LNCaP clone FGC (cell line): Measurements from ENCODE around the gene GRAMD4.

ENCODE experiments used
- DNase-seq: peaks from one replicate; pipeline ENCODE4 v3.0.0-alpha.2; 2011; ENCODE audit warnings: low read depth
- H3K4me3 ChIP-seq: 2 replicates; pipeline ENCODE4 v1.5.1; 2011; ENCODE audit warnings: mild to moderate bottlenecking, low read depth, low read length, control low read depth
- TF ChIP-seq, protein P1 (sequence below): IDR thresholded peaks from 2 replicates; pipeline ENCODE4 v1.5.1; 2012; ENCODE audit warnings: mild to moderate bottlenecking; ENCODE audit not compliant: control insufficient read depth, insufficient read depth; ENCODE audit errors: extremely low read depth

GRAMD4 gene

DNA sequence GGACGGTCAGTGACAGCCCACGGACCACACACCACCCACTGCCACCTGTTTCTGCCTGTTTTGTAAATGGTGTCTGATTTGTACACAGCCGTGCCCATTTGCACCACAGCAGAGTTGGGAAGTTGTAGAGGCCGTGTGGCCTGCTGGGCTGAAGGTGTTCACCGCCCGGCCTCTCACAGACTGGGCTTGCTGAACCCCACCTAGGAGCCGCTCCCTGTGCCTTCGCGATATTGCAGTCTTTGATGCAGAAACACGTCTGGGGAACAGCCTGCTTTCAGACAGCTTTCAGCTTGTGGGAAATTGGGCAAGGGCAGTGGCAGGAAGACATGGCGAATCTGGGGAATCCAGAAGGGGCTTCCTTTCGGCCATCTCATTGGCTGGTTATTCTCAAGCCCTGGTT, 9.8 kb upstream of the GRAMD4 start:
- TF ChIP-seq, protein P1, sequence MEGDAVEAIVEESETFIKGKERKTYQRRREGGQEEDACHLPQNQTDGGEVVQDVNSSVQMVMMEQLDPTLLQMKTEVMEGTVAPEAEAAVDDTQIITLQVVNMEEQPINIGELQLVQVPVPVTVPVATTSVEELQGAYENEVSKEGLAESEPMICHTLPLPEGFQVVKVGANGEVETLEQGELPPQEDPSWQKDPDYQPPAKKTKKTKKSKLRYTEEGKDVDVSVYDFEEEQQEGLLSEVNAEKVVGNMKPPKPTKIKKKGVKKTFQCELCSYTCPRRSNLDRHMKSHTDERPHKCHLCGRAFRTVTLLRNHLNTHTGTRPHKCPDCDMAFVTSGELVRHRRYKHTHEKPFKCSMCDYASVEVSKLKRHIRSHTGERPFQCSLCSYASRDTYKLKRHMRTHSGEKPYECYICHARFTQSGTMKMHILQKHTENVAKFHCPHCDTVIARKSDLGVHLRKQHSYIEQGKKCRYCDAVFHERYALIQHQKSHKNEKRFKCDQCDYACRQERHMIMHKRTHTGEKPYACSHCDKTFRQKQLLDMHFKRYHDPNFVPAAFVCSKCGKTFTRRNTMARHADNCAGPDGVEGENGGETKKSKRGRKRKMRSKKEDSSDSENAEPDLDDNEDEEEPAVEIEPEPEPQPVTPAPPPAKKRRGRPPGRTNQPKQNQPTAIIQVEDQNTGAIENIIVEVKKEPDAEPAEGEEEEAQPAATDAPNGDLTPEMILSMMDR, result no peak
- DNase-seq, result no peak
- no peak overlapping the region for H3K4me3 ChIP-seq

DNA sequence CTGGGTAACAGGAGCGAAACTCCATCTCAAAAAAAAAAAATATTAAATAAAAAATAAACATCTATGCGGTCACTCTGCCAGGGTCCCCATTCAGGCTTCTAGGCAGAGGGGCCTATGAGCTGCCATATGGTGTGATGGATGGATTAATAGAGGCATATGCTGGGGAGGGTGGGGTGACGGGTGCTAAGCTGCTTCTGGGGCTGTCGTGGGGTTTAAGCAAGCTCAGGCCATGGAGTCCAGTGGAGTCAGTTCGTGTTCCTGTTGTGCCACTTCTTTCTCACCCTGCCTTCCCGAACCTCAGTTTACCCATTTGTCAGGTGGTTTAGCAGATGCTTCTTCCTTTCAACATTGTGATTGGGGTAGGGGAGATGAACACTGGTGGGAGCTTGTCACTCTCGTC, 9.0 kb upstream of the GRAMD4 start:
- DNase-seq, result no peak
- no peak overlapping the region for H3K4me3 ChIP-seq
- TF ChIP-seq, protein P1, result no peak

DNA sequence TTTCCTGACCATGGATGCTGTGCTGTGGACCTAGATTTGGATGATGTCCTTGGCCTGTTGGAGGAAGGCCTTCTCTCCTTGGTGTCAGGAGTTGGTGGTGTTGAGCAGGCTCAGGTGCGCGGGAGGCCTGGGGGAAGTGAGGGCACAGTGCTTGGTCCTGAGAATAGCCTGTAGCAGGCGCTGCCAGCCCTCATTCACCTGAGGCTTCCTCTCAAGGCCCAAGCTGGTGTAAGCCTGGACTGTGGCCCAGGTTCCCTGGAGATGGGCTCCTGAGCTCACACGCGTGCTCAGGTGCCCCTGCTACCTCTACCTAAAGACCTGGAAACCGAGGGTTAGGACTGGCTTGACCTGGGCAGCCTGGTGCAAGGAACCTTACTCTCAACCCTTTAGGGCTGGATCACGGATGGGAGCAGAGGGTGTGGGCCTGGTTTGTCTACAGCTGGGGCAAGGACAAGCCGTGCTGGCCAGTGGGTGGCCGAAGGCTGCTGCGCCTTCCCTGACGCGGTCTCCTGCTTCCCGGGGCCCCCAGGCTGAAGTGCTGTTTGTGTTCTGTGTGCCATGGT, 7.8 kb upstream of the GRAMD4 start:
- H3K4me3 ChIP-seq, result no peak overlapping the region
- TF ChIP-seq, protein P1, result no peak
- no peak for DNase-seq

DNA sequence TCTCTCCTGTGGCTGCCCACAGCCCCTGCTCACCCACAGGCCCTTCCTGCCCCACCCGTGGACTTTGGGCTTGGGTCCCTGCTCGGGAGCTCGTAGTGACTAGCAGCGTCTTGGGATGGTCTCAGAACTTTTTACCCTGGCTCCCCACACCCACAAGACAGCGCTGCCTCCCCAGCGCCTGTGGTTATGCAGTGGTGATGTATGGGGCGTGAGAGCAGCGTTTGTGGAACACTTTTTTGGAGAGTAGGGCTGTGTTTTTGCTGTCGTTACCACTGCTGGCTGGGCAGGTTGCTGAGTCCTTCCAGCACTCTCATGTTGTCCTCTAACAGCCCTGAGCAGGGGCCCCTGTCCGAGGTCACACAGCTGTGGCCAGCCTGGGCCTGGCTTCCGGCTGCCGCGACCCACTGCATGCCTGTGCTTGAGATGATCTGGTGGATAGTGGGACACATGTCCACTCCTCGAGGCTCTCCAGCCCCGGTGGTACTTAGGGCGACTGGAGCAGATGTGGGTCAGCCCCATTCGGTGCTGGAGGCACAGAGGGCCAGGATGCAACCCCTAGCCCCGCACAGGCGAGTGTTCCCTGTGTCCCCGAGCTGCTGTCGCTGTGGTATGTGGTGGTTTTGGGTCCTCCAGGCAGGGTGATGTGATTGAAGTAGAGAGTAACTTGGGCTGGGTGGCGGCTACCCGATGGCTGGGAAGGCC, 7.1 kb upstream of the GRAMD4 start:
- DNase-seq, result no peak
- TF ChIP-seq, protein P1, result no peak
- no peak overlapping the region for H3K4me3 ChIP-seq

DNA sequence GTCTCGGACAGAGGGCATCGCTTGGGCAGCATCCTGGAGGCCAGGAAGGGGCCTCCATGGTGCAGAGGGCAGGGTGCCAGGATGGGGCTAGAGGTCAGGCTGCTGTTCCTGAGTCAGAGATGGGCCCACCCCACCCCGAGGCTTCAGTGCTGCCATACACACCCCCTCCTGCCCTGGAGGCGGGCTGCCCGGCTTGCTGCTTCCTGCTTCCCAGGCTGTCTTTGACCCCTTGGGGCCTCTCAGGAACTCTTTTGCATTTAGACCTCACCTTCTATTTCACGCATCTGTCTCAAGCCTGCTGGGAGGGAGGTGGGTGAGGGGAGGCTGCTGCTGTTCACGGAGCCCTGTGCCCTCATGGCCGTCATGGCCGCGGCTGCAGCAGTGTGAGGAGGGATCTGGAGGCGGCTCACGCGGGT, 6.6 kb upstream of the GRAMD4 start:
- no peak for DNase-seq
- no peak overlapping the region for H3K4me3 ChIP-seq
- TF ChIP-seq, protein P1, result no peak

DNA sequence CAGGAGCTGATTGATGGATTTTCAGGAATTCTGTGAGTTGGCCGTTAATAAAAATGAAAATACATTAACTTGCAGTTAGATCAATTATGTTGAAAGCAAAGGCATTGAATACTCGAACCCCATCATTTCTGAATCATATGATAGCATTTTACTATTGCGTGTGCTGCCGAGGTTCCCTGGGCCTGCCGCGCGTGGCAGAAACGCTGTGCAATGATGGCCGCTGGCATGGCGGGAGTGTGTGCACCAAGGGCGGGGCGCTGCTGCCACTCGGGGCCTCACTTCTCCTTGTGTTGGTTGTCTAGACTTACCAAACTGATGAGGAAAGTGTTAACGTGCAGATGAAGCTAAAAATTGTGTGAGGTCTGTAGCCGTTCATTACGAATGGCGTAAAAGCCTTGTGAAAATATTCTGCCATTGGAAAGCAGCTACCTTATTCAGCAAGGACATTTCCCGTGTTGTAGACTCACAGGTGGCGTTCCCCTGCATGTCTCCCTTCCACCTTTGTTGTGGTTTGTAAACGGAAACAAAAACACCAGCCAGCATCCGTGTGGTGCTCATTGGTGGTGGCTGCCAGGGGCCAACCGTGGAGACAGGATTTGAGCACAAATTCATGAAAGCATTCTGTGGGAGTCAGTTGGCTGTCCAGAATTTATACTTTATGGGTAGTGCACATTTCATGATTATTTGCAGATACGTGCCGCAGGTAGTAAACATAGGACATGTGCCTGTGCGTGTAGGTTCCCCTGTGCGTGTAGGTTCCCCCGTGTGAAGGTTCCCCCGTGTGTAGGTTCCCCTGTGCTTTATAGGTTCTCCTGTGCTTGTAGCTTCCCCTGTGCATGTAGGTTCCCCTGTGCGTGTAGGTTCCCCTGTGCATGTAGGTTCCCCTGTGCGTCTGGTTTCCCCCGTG, 5.9 kb upstream of the GRAMD4 start:
- no peak overlapping the region for H3K4me3 ChIP-seq
- DNase-seq, result no peak
- TF ChIP-seq, protein P1, result no peak
